Fibroblast of mammary gland (primary cell): ENCODE results near the gene TOP3B.

Experiments
- DNase-seq: peaks from one replicate; pipeline ENCODE4 v3.0.0-alpha.2; 2010; ENCODE audit warnings: low read depth
- H3K4me3 ChIP-seq: 2 replicates; pipeline ENCODE4 v1.5.1; 2011; ENCODE audit warnings: low read depth, mild to moderate bottlenecking, low read length, moderate library complexity; ENCODE audit not compliant: control insufficient read depth
- CTCF ChIP-seq: conservative IDR thresholded peaks from 2 replicates; pipeline ENCODE4 v1.5.1; 2011; ENCODE audit warnings: low read depth, low read length, inconsistent platforms; ENCODE audit not compliant: control insufficient read depth, insufficient read depth

TOP3B gene

GRCh38 chr22:22002526-22003055 is 20.0 kb upstream of the TOP3B start:
- no peak for TF ChIP-seq CTCF

GRCh38 chr22:22001664-22002525 is 19.3 kb upstream of the TOP3B start:
- H3K4me3 ChIP-seq: no peak overlapping the region
- TF ChIP-seq CTCF: no peak
- no peak for DNase-seq

More at GRCh38 chr22:22002526-22003055, 20.0 kb upstream of the TOP3B start:
- no peak overlapping the region for H3K4me3 ChIP-seq
- DNase-seq: no peak

GRCh38 chr22:21998595-21999247 is 16.1 kb upstream of the TOP3B start:
- DNase-seq: no peak
- H3K4me3 ChIP-seq: no peak overlapping the region
- no peak for TF ChIP-seq CTCF

- DNase-seq: no peak
- no peak overlapping the region for H3K4me3 ChIP-seq
- no peak for TF ChIP-seq CTCF
Measured at GRCh38 chr22:21996175-21996720, 13.7 kb upstream of the TOP3B start.

GRCh38 chr22:21995660-21996059 is 13.1 kb upstream of the TOP3B start:
- no peak for TF ChIP-seq CTCF
- no peak overlapping the region for H3K4me3 ChIP-seq
- no peak for DNase-seq

GRCh38 chr22:21994881-21995444 is 12.4 kb upstream of the TOP3B start:
- no peak for TF ChIP-seq CTCF

More at GRCh38 chr22:21994881-21995444, 12.4 kb upstream of the TOP3B start:
- DNase-seq: no peak
- no peak overlapping the region for H3K4me3 ChIP-seq
